Measurements from ENCODE around the gene LAMB1. TPM values are rescaled to one million over a fixed set of nuclear protein-coding genes. Genes with fewer than 3 reads are reported as not detected.

Gene LAMB1
- total RNA-seq, 4 donors from 2014 or later = 43.9 to 84.8 (median 65.2) TPM

DNA sequence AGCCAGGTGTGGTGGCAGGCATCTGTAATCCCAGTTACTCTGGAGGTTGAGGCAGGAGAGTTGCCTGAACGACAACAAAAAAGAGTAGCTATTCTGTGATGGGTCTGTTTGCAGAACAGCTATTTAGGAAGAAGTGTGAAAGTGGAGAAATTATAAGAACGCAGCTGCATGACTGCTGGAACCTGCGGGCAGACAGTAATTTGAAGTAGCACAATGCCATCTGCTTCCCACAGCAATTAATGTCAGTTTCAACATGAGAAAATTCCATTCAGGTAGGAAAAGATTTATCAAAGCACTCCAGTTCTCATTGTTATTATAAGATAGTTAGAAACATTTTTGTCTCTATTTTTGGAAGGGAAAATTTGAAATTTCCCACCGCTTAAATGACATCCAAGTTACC is 21.5 kb downstream of the LAMB1 start:
- TF ChIP-seq POLR2A (IDR thresholded peaks at IDR 0.05) = no peak
- TF ChIP-seq, protein P1, sequence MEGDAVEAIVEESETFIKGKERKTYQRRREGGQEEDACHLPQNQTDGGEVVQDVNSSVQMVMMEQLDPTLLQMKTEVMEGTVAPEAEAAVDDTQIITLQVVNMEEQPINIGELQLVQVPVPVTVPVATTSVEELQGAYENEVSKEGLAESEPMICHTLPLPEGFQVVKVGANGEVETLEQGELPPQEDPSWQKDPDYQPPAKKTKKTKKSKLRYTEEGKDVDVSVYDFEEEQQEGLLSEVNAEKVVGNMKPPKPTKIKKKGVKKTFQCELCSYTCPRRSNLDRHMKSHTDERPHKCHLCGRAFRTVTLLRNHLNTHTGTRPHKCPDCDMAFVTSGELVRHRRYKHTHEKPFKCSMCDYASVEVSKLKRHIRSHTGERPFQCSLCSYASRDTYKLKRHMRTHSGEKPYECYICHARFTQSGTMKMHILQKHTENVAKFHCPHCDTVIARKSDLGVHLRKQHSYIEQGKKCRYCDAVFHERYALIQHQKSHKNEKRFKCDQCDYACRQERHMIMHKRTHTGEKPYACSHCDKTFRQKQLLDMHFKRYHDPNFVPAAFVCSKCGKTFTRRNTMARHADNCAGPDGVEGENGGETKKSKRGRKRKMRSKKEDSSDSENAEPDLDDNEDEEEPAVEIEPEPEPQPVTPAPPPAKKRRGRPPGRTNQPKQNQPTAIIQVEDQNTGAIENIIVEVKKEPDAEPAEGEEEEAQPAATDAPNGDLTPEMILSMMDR (IDR thresholded peaks at IDR 0.05) = no peak
- WGBS, 2 donors = 83 to 87% methylated on average over 4 of the region's 4 CpGs

DNA sequence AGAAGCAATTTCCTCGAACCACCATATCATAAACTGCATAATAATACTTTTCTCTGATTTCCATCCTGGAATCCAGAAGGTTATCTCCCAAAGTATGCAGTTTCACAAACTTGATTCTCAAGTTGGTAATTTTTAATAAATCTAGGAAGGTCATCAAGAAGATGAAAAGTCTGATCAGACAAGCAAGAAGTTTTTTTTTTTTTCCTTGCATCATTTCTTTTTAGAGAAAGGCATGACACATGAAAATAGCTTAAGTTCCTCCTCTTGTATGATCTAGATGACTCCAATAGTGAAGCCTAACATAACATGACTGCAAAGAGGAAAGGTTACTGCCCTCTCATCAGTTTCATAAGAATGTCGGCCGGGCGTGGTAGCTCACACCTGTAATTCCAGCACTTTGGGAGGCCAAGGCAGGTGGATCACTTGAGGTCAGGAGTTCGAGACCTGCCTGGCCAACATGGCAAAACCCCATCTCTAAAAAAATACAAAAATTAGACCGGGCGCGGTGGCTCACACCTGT is 22.2 kb downstream of the LAMB1 start:
- TF ChIP-seq, protein P1 (IDR thresholded peaks at IDR 0.05) = no peak
- TF ChIP-seq POLR2A (IDR thresholded peaks at IDR 0.05) = no peak
- WGBS, 2 donors = 95 to 96% methylated on average over 8 of the region's 8 CpGs
- intact Hi-C loops (cut with DNase I; ENCODE audit: low total_unique reads) = no loop called here
- DNase-seq (ENCODE audit: low spot score in 2 of 2) = no peak
- no peak overlapping the region for H3K4me3 ChIP-seq (ENCODE audit: low read depth, poor library complexity, severe bottlenecking)

More for the DNA sequence above, 21.5 kb downstream of the LAMB1 start:
- intact Hi-C loops (cut with DNase I; ENCODE audit: low total_unique reads) = no loop called here
- no peak for DNase-seq (ENCODE audit: low spot score in 2 of 2)
- H3K4me3 ChIP-seq (ENCODE audit: low read depth, poor library complexity, severe bottlenecking) = no peak overlapping the region

DNA sequence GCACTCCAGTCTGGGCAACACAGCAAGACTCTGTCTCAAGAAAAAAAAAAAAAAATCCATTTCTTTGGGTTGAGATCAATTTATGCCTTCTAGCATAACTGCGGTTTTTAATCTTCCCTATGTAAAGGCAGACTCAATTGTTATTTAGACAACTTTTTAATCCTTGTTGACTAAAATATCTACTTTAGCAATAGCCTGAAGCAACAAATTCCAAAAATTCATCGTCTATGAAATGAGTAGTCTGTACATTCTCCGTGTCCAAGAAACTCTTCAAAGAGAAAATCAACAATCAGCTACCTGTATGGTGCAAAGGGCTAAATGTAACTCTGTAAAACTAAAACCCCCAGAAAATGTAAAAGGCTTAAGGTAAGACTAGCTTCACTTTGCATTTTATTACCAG is 22.8 kb downstream of the LAMB1 start:
- H3K4me3 ChIP-seq (ENCODE audit: low read depth, poor library complexity, severe bottlenecking) = no peak overlapping the region
- TF ChIP-seq, protein P1 (IDR thresholded peaks at IDR 0.05) = no peak
- no peak for TF ChIP-seq POLR2A (IDR thresholded peaks at IDR 0.05)
- WGBS, 2 donors = 80 to 92% methylated on average over 3 of the region's 3 CpGs
- intact Hi-C loops (cut with DNase I; ENCODE audit: low total_unique reads) = no loop called here
- DNase-seq (ENCODE audit: low spot score in 2 of 2) = no peak

DNA sequence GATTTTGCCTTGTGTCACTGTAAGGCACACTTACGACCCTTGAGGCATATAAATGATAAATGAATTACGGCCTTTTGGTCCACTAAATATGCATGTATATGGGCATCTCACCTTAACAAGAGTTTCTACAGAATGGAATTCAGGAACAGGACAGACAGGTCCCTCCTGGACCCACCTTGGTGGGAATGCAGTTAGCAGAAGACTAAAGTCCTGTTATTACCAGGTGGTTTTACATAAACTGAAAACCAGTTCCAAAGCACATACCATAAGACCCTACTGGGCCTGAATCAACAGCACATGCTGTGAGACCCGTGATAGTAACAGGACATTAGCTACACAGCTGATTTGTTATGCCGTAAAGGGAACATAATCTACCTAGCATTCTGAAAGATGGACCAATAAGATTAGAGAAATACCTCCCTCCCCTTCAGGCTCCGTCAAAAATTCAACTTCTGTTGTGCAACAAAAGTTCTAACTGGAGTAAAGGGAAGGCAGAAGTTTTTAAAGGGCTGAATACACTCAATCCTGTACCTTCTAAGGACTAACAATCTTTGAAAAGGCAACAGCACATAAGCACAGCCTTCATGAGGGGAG is 24.0 kb downstream of the LAMB1 start:
- H3K4me3 ChIP-seq (ENCODE audit: low read depth, poor library complexity, severe bottlenecking) = no peak overlapping the region
- intact Hi-C loops (cut with DNase I; ENCODE audit: low total_unique reads) = no loop called here
- 89 to 94% methylated on average over 5 of the region's 5 CpGs for WGBS, 2 donors
- DNase-seq (ENCODE audit: low spot score in 2 of 2) = no peak
- no peak for TF ChIP-seq POLR2A (IDR thresholded peaks at IDR 0.05)
- TF ChIP-seq, protein P1 (IDR thresholded peaks at IDR 0.05) = no peak

DNA sequence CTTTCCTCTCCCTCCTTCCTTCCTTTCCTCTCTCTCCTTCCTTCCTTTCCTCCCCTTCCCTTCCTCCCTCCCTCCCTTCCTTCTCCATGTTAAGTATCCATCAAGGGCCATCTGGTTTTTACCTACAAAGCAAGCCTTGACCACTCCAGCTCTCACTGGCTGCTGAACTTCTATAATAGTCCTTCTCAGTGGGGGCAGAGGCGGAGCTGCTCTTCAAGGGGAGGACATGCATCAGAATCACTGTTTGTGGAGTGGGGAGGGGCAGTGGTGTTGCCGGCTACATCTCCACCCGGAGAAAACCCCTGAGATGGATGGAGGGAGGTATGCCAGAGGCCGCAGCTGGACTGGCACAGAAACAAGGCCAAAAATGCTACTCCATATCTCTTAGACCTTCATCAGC is 25.9 kb downstream of the LAMB1 start:
- DNase-seq (ENCODE audit: low spot score in 2 of 2) = no peak
- 90 to 95% methylated on average over 4 of the region's 4 CpGs for WGBS, 2 donors
- H3K4me3 ChIP-seq (ENCODE audit: low read depth, poor library complexity, severe bottlenecking) = no peak overlapping the region
- intact Hi-C loops (cut with DNase I; ENCODE audit: low total_unique reads) = no loop called here
- TF ChIP-seq, protein P1 (IDR thresholded peaks at IDR 0.05) = no peak
- TF ChIP-seq POLR2A (IDR thresholded peaks at IDR 0.05) = no peak

DNA sequence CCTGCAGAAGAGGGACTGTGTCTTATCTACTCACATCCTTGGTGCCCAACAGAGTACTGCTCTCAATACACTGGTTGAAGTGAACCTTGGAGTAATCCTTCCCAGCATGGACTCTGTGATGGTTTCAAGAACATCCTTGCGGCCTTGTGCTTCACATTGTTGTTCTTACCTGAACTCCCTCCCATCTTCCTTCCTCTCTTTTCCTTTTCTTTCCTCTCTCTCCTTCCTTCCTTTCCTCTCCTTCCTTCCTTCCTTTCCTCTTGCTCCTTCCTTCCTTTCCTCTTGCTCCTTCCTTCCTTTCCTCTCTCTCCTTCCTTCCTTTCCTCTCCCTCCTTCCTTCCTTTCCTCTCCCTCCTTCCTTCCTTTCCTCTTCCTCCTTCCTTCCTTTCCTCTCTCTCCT is 26.3 kb downstream of the LAMB1 start:
- H3K4me3 ChIP-seq (ENCODE audit: low read depth, poor library complexity, severe bottlenecking) = no peak overlapping the region
- no peak for DNase-seq (ENCODE audit: low spot score in 2 of 2)
- no peak for TF ChIP-seq POLR2A (IDR thresholded peaks at IDR 0.05)
- TF ChIP-seq, protein P1 (IDR thresholded peaks at IDR 0.05) = no peak
- intact Hi-C loops (cut with DNase I; ENCODE audit: low total_unique reads) = no loop called here
- WGBS, 2 donors = 93 to 100% methylated on average over 1 of the region's 1 CpG

All from lower leg skin (tissue), 4 donors.